Panc1 (cell line): ENCODE data around the gene HSPBAP1. TPM values are rescaled to one million over a fixed set of nuclear protein-coding genes. Genes with fewer than 3 reads are reported as not detected.

ENCODE experiments used
- ATAC-seq: fragments of 200-7000 bp; cut with Tn5 transposase; 2 replicates; pipeline ENCODE4 v1.9.1; 2020; ENCODE audit warnings: mild to moderate bottlenecking, moderate library complexity
- BruUV-seq: library from RNA; stranded (reverse); fragments of 400-500 nt; replicated peaks from 2 replicates; lab custom pipeline; 2021; lab: Mats Ljungman, UMichigan
- CTCF ChIA-PET: fragments of 300-600 bp; sonication (Branson Sonifier 250); formaldehyde crosslinking; loops from one replicate; lab custom pipeline; 2022; ENCODE audit warnings: antibody characterized with exemption; lab: Charles Lee
- POLR2A ChIA-PET: fragments of 300-600 bp; sonication (Branson Sonifier 250); formaldehyde crosslinking; loops from one replicate; lab custom pipeline; 2022; ENCODE audit warnings: antibody characterized with exemption; lab: Charles Lee
- DNase-seq: peaks from one replicate; pipeline ENCODE4 v3.0.0-alpha.2; 2010; ENCODE audit warnings: low read depth, low spot score
- H3K27ac ChIP-seq: 2 replicates; pipeline ENCODE4 v1.5.1; 2011; ENCODE audit warnings: mild to moderate bottlenecking, low read length, inconsistent platforms
- H3K27me3 ChIP-seq: fragments of 200-500 bp; sonication (Bioruptor generic); 2 replicates; pipeline ENCODE4 v1.6.0; 2014; ENCODE audit warnings: low read length, inconsistent platforms; ENCODE audit not compliant: control insufficient read depth, insufficient read depth
- H3K36me3 ChIP-seq: fragments of 200-500 bp; sonication (Bioruptor generic); 2 replicates; pipeline ENCODE4 v1.5.1; 2014; ENCODE audit warnings: inconsistent platforms, mild to moderate bottlenecking, low read length, moderate library complexity; ENCODE audit not compliant: control insufficient read depth, insufficient read depth
- H3K4me1 ChIP-seq: 2 replicates; pipeline ENCODE4 v1.5.1; 2011; ENCODE audit warnings: inconsistent platforms, mild to moderate bottlenecking, low read length, moderate library complexity; ENCODE audit not compliant: control insufficient read depth, insufficient read depth
- H3K4me3 ChIP-seq, 2 experiments: 2 replicates each; pipeline ENCODE4 v1.5.1; 2011 to 2012; ENCODE audit warnings: low read depth in 2 of 2, low read length in 2 of 2, mild to moderate bottlenecking in 2 of 2, inconsistent platforms in 1 of 2, moderate library complexity in 1 of 2
- H3K9me3 ChIP-seq: fragments of 200-500 bp; sonication (Bioruptor generic); 2 replicates; pipeline ENCODE4 v1.5.1; 2014; ENCODE audit warnings: low read depth, mild to moderate bottlenecking, inconsistent platforms, low read length, moderate library complexity; ENCODE audit not compliant: control insufficient read depth, insufficient read depth
- POLR2AphosphoS5 ChIP-seq: IDR thresholded peaks from 2 replicates; pipeline ENCODE4 v1.6.1; 2012; ENCODE audit warnings: mild to moderate bottlenecking, low read depth, low read length, moderate library complexity
- SIN3A ChIP-seq: IDR thresholded peaks from 2 replicates; pipeline ENCODE4 v1.6.1; 2012; ENCODE audit warnings: low read depth, mild to moderate bottlenecking, low read length, moderate library complexity, borderline replicate concordance; ENCODE audit not compliant: insufficient read depth
- TCF7L2 ChIP-seq: IDR thresholded peaks from 2 replicates; pipeline ENCODE4 v1.6.1; 2011; ENCODE audit warnings: mild to moderate bottlenecking, low read depth, low read length, inconsistent platforms
- in situ Hi-C: cut with HindIII; loops from 2 replicates; pipeline ENCODE4 v1.10.0; 2016; ENCODE audit warnings: low sequenced_read_pairs, low pct_unique_long_range_greater_than_20kb
- intact Hi-C: fragments of 100-400 bp; cut with micrococcal nuclease; formaldehyde crosslinking; loops from one replicate; pipeline ENCODE4 v1.10.0; 2022; ENCODE audit not compliant: unreplicated experiment
- total RNA-seq: library from RNA; stranded (reverse); gene quantifications from one replicate; pipeline ENCODE4 v1.2.1, GENCODE V29; 2021; ENCODE audit not compliant: unreplicated experiment
- TF ChIP-seq, protein P1 (sequence below): fragments of 450-650 bp; IDR thresholded peaks from 2 replicates; pipeline ENCODE4 v1.5.1; 2017; ENCODE audit warnings: mild to moderate bottlenecking
- TF ChIP-seq, protein P2 (sequence below), 2 experiments: IDR thresholded peaks; 2 replicates each; pipeline ENCODE4 v1.6.1; 2011 to 2012; ENCODE audit warnings: low read depth in 2 of 2, control low read depth in 1 of 2, low read length in 1 of 2, mild to moderate bottlenecking in 1 of 2, moderate library complexity in 1 of 2; ENCODE audit not compliant: insufficient read depth in 1 of 2

HSPBAP1 gene
- total RNA-seq, 1 experiment from 2014 or later: 10.8 TPM

DNA sequence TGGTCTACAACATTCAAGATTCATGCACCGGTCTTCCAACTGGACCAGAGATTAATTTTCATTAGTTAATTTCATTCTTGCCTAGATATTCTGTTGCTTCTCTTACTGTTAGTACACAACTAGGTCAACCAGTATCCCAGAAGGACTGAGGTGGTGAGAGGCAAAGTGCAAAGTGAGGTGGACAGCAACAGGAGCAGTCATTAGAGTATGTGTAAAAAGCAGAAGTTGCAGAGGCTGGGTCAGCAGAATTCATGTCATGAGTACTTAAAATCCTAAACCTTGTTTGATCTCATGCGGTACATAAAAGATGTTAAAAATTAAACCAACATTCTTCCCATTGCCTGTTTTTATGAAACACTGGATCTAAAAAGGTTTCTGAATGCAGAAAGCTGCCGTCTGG is 66.3 kb downstream of the HSPBAP1 start:
- POLR2A ChIA-PET: no interaction called here
- CTCF ChIA-PET: no interaction called here
- DNase-seq: no peak

DNA sequence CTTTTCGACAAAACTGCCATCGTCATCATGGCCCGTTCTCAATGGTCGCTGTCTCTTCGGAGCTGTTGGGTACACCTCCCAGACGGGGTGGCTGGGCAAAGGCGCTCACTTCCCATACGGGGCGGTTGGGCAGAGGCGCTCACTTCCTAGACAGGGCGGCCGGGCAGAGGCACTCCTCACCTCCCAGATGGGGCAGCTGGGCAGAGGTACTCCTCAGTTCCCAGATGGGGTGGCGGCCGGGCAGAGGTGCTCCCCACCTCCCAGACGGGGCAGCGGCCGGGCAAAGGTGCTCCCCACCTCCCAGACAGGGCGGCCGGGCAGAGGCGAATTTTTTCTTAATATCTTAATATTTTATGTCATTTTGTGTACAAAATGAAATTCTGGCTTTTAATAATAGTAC is 68.5 kb downstream of the HSPBAP1 start:
- Histone ChIP-seq H3K4me1 (no peaks in the 10 kb centered on the region), H3K4me3 (no peak overlapping the region), H3K36me3 (no peaks in the 10 kb centered on the region), H3K9me3 (no peaks in the 10 kb centered on the region), H3K27ac (no peak overlapping the region), H3K27me3 (no peaks in the 10 kb centered on the region)
- in situ Hi-C loops: no loop called here
- no TSS peak for BruUV-seq
- no peak for DNase-seq
- intact Hi-C loops: no loop called here
- ChIA-PET CTCF (no interaction called here), POLR2A (no interaction called here)
- ATAC-seq: no peak
- TF ChIP-seq SIN3A (no peak), TCF7L2 (no peak), POLR2AphosphoS5 (no peak)
- TF ChIP-seq, protein P1, sequence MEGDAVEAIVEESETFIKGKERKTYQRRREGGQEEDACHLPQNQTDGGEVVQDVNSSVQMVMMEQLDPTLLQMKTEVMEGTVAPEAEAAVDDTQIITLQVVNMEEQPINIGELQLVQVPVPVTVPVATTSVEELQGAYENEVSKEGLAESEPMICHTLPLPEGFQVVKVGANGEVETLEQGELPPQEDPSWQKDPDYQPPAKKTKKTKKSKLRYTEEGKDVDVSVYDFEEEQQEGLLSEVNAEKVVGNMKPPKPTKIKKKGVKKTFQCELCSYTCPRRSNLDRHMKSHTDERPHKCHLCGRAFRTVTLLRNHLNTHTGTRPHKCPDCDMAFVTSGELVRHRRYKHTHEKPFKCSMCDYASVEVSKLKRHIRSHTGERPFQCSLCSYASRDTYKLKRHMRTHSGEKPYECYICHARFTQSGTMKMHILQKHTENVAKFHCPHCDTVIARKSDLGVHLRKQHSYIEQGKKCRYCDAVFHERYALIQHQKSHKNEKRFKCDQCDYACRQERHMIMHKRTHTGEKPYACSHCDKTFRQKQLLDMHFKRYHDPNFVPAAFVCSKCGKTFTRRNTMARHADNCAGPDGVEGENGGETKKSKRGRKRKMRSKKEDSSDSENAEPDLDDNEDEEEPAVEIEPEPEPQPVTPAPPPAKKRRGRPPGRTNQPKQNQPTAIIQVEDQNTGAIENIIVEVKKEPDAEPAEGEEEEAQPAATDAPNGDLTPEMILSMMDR: no peak
- TF ChIP-seq, protein P2, sequence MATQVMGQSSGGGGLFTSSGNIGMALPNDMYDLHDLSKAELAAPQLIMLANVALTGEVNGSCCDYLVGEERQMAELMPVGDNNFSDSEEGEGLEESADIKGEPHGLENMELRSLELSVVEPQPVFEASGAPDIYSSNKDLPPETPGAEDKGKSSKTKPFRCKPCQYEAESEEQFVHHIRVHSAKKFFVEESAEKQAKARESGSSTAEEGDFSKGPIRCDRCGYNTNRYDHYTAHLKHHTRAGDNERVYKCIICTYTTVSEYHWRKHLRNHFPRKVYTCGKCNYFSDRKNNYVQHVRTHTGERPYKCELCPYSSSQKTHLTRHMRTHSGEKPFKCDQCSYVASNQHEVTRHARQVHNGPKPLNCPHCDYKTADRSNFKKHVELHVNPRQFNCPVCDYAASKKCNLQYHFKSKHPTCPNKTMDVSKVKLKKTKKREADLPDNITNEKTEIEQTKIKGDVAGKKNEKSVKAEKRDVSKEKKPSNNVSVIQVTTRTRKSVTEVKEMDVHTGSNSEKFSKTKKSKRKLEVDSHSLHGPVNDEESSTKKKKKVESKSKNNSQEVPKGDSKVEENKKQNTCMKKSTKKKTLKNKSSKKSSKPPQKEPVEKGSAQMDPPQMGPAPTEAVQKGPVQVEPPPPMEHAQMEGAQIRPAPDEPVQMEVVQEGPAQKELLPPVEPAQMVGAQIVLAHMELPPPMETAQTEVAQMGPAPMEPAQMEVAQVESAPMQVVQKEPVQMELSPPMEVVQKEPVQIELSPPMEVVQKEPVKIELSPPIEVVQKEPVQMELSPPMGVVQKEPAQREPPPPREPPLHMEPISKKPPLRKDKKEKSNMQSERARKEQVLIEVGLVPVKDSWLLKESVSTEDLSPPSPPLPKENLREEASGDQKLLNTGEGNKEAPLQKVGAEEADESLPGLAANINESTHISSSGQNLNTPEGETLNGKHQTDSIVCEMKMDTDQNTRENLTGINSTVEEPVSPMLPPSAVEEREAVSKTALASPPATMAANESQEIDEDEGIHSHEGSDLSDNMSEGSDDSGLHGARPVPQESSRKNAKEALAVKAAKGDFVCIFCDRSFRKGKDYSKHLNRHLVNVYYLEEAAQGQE (IDR thresholded peaks at IDR 0.05; ENCODE audit: insufficient read depth in 1 of 2, low read depth in 2 of 2, low read length in 1 of 2): no peak

More for the DNA sequence above, 66.3 kb downstream of the HSPBAP1 start:
- no peaks in the 10 kb centered on the region for H3K4me1 ChIP-seq
- no peaks in the 10 kb centered on the region for H3K9me3 ChIP-seq
- H3K36me3 ChIP-seq: no peaks in the 10 kb centered on the region
- BruUV-seq: no TSS peak
- TF ChIP-seq, protein P2 (IDR thresholded peaks at IDR 0.05; ENCODE audit: insufficient read depth in 1 of 2, low read depth in 2 of 2, low read length in 1 of 2): no peak
- TF ChIP-seq, protein P1: no peak
- TF ChIP-seq TCF7L2 (no peak), POLR2AphosphoS5 (no peak), SIN3A (no peak)
- no peak overlapping the region for H3K27ac ChIP-seq
- no peaks in the 10 kb centered on the region for H3K27me3 ChIP-seq
- ATAC-seq: no peak
- intact Hi-C loops (no loop called here), in situ Hi-C loops (no loop called here)
- H3K4me3 ChIP-seq: no peak overlapping the region
